DOHH2 (cell line): ENCODE data around the gene FASTKD3.

Experiments
- H3F3A ChIP-seq: fragments of 200-600 bp; sonication (generic), shearing (Covaris generic); 2 replicates; pipeline ENCODE4 v1.6.0; 2016; ENCODE audit warnings: antibody characterized with exemption, mild to moderate bottlenecking; ENCODE audit not compliant: control insufficient read depth, insufficient read depth
- H3K27ac ChIP-seq: fragments of 200-600 bp; sonication (generic); 2 replicates; pipeline ENCODE4 v1.5.1; 2014; ENCODE audit warnings: low read depth, mild to moderate bottlenecking, low read length, moderate library complexity
- H3K27me3 ChIP-seq: fragments of 200-600 bp; sonication (generic); 2 replicates; pipeline ENCODE4 v1.6.1; 2014; ENCODE audit warnings: mild to moderate bottlenecking, low read length, mixed read lengths; ENCODE audit not compliant: control insufficient read depth
- H3K36me3 ChIP-seq: fragments of 200-600 bp; sonication (generic); 2 replicates; pipeline ENCODE4 v1.6.1; 2014; ENCODE audit warnings: mild to moderate bottlenecking, low read length, moderate library complexity, mixed read lengths; ENCODE audit not compliant: control insufficient read depth
- H3K4me1 ChIP-seq: fragments of 200-600 bp; sonication (generic); 2 replicates; pipeline ENCODE4 v1.6.1; 2014; ENCODE audit warnings: mild to moderate bottlenecking, low read length, mixed read lengths; ENCODE audit not compliant: control insufficient read depth
- H3K4me2 ChIP-seq: fragments of 200-600 bp; sonication (generic); 2 replicates; pipeline ENCODE4 v1.6.0; 2014; ENCODE audit warnings: mild to moderate bottlenecking, low read length, moderate library complexity
- H3K4me3 ChIP-seq: fragments of 200-600 bp; sonication (generic); 2 replicates; pipeline ENCODE4 v1.5.1; 2014; ENCODE audit warnings: mild to moderate bottlenecking, low read length, mixed read lengths
- H3K79me2 ChIP-seq: fragments of 200-600 bp; sonication (generic); 2 replicates; pipeline ENCODE4 v1.6.1; 2014; ENCODE audit warnings: mild to moderate bottlenecking, low read length, mixed read lengths; ENCODE audit not compliant: control insufficient read depth
- H3K9me2 ChIP-seq: fragments of 200-600 bp; sonication (generic); replicated peaks from 2 replicates; pipeline ENCODE4 v1.6.1; 2014; ENCODE audit warnings: mild to moderate bottlenecking, low read length, mixed read lengths; ENCODE audit not compliant: control insufficient read depth
- H3K9me3 ChIP-seq: fragments of 200-600 bp; sonication (generic); 2 replicates; pipeline ENCODE4 v1.6.1; 2014; ENCODE audit warnings: antibody characterized with exemption, low read length, mixed read lengths; ENCODE audit not compliant: control insufficient read depth, insufficient read depth
- H4K20me1 ChIP-seq: fragments of 200-600 bp; sonication (generic); 2 replicates; pipeline ENCODE4 v1.6.0; 2014; ENCODE audit warnings: low read depth, mild to moderate bottlenecking, antibody characterized with exemption, low read length, moderate library complexity; ENCODE audit not compliant: control insufficient read depth, insufficient read depth
- CTCF ChIP-seq: fragments of 200-600 bp; sonication (generic); IDR thresholded peaks from one replicate; pipeline ENCODE4 v1.5.1; 2014; ENCODE audit warnings: antibody characterized with exemption, mild to moderate bottlenecking, low read depth, low read length; ENCODE audit not compliant: poor library complexity, severe bottlenecking
- EZH2phosphoT487 ChIP-seq: fragments of 200-600 bp; sonication (generic); IDR thresholded peaks from 2 replicates; pipeline ENCODE4 v1.6.1; 2017; ENCODE audit warnings: borderline replicate concordance, mild to moderate bottlenecking, antibody characterized with exemption, low read length, moderate library complexity, mixed read lengths

Gene FASTKD3

GRCh38 chr5:7827610-7828009 is 41.2 kb downstream of the FASTKD3 start:
- Histone ChIP-seq H3K27me3 (no peaks in the 10 kb centered on the region), H3K36me3 (no peaks in the 10 kb centered on the region)

GRCh38 chr5:7825630-7826029 is 43.2 kb downstream of the FASTKD3 start:
- H3K27ac ChIP-seq: no peak overlapping the region
- no peaks in the 10 kb centered on the region for H3K79me2 ChIP-seq
- no peaks in the 10 kb centered on the region for H3K9me2 ChIP-seq
- H3K9me3 ChIP-seq: no peaks in the 10 kb centered on the region
- H3K27me3 ChIP-seq: no peaks in the 10 kb centered on the region
- H3F3A ChIP-seq: no peaks in the 10 kb centered on the region
- no peaks in the 10 kb centered on the region for H3K36me3 ChIP-seq
- H3K4me3 ChIP-seq: no peak overlapping the region
- H4K20me1 ChIP-seq: no peaks in the 10 kb centered on the region
- H3K4me1 ChIP-seq: no peaks in the 10 kb centered on the region
- TF ChIP-seq CTCF: no peak
- TF ChIP-seq EZH2phosphoT487: no peak
- no peak overlapping the region for H3K4me2 ChIP-seq

More at GRCh38 chr5:7827610-7828009, 41.2 kb downstream of the FASTKD3 start:
- H3F3A ChIP-seq: no peaks in the 10 kb centered on the region
- H4K20me1 ChIP-seq: no peaks in the 10 kb centered on the region
- H3K4me1 ChIP-seq: no peaks in the 10 kb centered on the region
- H3K9me2 ChIP-seq: no peaks in the 10 kb centered on the region
- H3K9me3 ChIP-seq: no peaks in the 10 kb centered on the region
- no peak overlapping the region for H3K27ac ChIP-seq
- H3K4me3 ChIP-seq: no peak overlapping the region
- no peak overlapping the region for H3K4me2 ChIP-seq
- no peak for TF ChIP-seq EZH2phosphoT487
- TF ChIP-seq CTCF: no peak
- no peaks in the 10 kb centered on the region for H3K79me2 ChIP-seq

DNA sequence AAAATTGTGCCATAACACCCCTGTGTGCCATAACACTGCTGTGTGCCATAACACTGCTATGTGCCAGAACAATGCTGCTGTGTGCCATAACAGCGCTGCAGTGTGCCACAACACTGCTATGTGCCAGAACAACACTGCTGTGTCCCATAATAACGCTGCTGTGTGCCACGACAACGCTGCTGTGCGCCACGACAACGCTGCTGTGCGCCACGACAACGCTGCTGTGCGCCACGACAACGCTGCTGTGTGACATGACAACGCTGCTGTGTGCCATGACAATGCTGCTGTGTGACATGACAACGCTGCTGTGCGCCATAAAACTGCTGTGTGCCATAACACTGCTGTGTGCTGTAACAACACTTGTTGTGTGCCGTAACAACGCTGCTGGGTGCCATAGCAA is 43.8 kb downstream of the FASTKD3 start:
- H3K4me3 ChIP-seq: no peak overlapping the region
- H3K27me3 ChIP-seq: no peaks in the 10 kb centered on the region

More for the DNA sequence above, 43.8 kb downstream of the FASTKD3 start:
- H3K4me1 ChIP-seq: no peaks in the 10 kb centered on the region
- no peaks in the 10 kb centered on the region for H3F3A ChIP-seq
- H3K79me2 ChIP-seq: no peaks in the 10 kb centered on the region
- no peaks in the 10 kb centered on the region for H3K36me3 ChIP-seq
- TF ChIP-seq CTCF (no peak), EZH2phosphoT487 (no peak)
- H3K27ac ChIP-seq: no peak overlapping the region
- H3K9me2 ChIP-seq: no peaks in the 10 kb centered on the region
- H4K20me1 ChIP-seq: no peaks in the 10 kb centered on the region
- no peaks in the 10 kb centered on the region for H3K9me3 ChIP-seq
- no peak overlapping the region for H3K4me2 ChIP-seq
